ENCODE data around the gene MYH4. TPM values are rescaled to one million over a fixed set of nuclear protein-coding genes. Genes with fewer than 3 reads are reported as not detected.

Gene MYH4
- polyA plus RNA-seq, 1 donor from 2014 or later: not detected

DNA sequence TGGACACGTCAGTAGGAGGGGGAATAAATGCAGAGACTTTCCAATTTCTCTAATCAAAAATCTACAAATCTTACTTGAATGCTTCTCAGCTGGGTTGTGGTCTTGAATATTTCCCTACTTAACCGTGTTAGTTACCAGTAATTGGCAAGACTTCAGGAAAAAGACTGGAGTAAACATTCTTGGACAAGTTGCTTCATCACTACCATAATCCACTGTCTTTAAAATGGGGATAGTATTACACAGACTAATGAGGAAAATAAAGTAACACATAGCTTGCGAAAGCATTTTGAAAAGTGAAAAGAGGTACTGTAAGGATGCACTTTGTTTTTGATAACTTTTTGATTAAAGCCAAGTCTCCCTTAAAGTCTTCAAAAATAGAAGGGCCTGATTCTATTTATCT lies 30.6 kb upstream of the MYH4 start:
- Histone ChIP-seq H3K36me3 (ENCODE audit: insufficient read depth, low read length) (no peaks in the 10 kb centered on the region), H3K4me3 (ENCODE audit: low read length) (no peak overlapping the region), H4K20me1 (ENCODE audit: insufficient read depth) (no peaks in the 10 kb centered on the region), H3K9me2 (ENCODE audit: insufficient read depth, low read length) (no peaks in the 10 kb centered on the region), H3K9me3 (ENCODE audit: low read length) (no peaks in the 10 kb centered on the region), H3K79me2 (replicated peaks; ENCODE audit: insufficient read depth, low read length) (no peaks in the 10 kb centered on the region), H3K4me2 (ENCODE audit: low read length) (no peak overlapping the region), H3K27me3 (ENCODE audit: insufficient read depth, low read depth, low read length) (no peaks in the 10 kb centered on the region), H3K9ac (ENCODE audit: low read length) (no peak overlapping the region), H3F3A (ENCODE audit: insufficient read depth, low read length, poor library complexity, severe bottlenecking) (no peaks in the 10 kb centered on the region), H3K27ac (ENCODE audit: low read length) (no peak overlapping the region), H2AFZ (ENCODE audit: low read depth, low read length) (no peak overlapping the region)
- TF ChIP-seq EP300 (conservative IDR thresholded peaks at IDR 0.05; ENCODE audit: poor library complexity, severe bottlenecking): no peak

- H3K4me3 ChIP-seq (ENCODE audit: low read length): no peak overlapping the region
- H3K9ac ChIP-seq (ENCODE audit: low read length): no peak overlapping the region
Measured at GRCh38 chr17:10492004-10492403, 22.6 kb upstream of the MYH4 start.

More at GRCh38 chr17:10492004-10492403, 22.6 kb upstream of the MYH4 start:
- H3K79me2 ChIP-seq (replicated peaks; ENCODE audit: insufficient read depth, low read length): no peaks in the 10 kb centered on the region
- no peaks in the 10 kb centered on the region for H4K20me1 ChIP-seq (ENCODE audit: insufficient read depth)
- TF ChIP-seq RAD21 (conservative IDR thresholded peaks at IDR 0.05) (no peak), EZH2 (IDR thresholded peaks at IDR 0.05; ENCODE audit: borderline replicate concordance, insufficient read depth, low read length, poor library complexity, severe bottlenecking) (no peak), TAF1 (IDR thresholded peaks at IDR 0.05; ENCODE audit: low read depth) (no peak), CTCF (IDR thresholded peaks at IDR 0.05; ENCODE audit: poor library complexity, severe bottlenecking) (no peak), MXI1 (conservative IDR thresholded peaks at IDR 0.05; ENCODE audit: poor library complexity, severe bottlenecking) (no peak), SMC3 (conservative IDR thresholded peaks at IDR 0.05; ENCODE audit: poor library complexity) (no peak), POLR2AphosphoS5 (IDR thresholded peaks at IDR 0.05) (no peak), EP300 (conservative IDR thresholded peaks at IDR 0.05; ENCODE audit: poor library complexity, severe bottlenecking) (no peak)
- TF ChIP-seq, protein P1, sequence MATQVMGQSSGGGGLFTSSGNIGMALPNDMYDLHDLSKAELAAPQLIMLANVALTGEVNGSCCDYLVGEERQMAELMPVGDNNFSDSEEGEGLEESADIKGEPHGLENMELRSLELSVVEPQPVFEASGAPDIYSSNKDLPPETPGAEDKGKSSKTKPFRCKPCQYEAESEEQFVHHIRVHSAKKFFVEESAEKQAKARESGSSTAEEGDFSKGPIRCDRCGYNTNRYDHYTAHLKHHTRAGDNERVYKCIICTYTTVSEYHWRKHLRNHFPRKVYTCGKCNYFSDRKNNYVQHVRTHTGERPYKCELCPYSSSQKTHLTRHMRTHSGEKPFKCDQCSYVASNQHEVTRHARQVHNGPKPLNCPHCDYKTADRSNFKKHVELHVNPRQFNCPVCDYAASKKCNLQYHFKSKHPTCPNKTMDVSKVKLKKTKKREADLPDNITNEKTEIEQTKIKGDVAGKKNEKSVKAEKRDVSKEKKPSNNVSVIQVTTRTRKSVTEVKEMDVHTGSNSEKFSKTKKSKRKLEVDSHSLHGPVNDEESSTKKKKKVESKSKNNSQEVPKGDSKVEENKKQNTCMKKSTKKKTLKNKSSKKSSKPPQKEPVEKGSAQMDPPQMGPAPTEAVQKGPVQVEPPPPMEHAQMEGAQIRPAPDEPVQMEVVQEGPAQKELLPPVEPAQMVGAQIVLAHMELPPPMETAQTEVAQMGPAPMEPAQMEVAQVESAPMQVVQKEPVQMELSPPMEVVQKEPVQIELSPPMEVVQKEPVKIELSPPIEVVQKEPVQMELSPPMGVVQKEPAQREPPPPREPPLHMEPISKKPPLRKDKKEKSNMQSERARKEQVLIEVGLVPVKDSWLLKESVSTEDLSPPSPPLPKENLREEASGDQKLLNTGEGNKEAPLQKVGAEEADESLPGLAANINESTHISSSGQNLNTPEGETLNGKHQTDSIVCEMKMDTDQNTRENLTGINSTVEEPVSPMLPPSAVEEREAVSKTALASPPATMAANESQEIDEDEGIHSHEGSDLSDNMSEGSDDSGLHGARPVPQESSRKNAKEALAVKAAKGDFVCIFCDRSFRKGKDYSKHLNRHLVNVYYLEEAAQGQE (IDR thresholded peaks at IDR 0.05; ENCODE audit: borderline replicate concordance): no peak
- no peaks in the 10 kb centered on the region for H3K27me3 ChIP-seq (ENCODE audit: insufficient read depth, low read depth, low read length)
- H2AFZ ChIP-seq (ENCODE audit: low read depth, low read length): no peak overlapping the region
- no peaks in the 10 kb centered on the region for H3F3A ChIP-seq (ENCODE audit: insufficient read depth, low read length, poor library complexity, severe bottlenecking)
- no peak overlapping the region for H3K27ac ChIP-seq (ENCODE audit: low read length)
- H3K9me2 ChIP-seq (ENCODE audit: insufficient read depth, low read length): no peaks in the 10 kb centered on the region
- H3K36me3 ChIP-seq (ENCODE audit: insufficient read depth, low read length): no peaks in the 10 kb centered on the region
- peaks cover 3% of the 10 kb centered on the region for H3K9me3 ChIP-seq (ENCODE audit: low read length)
- no peak overlapping the region for H3K4me2 ChIP-seq (ENCODE audit: low read length)
